Hypothalamus (tissue), 51 donors: ENCODE measurements around the gene ZBTB39.
"Not testable (repeated sequence)": the region's sequence is repeated elsewhere in the genome, so short reads cannot be mapped to it uniquely, and the experiment has no call there.

Experiments
- DNase-seq, 51 donors: peaks; one replicate each; lab custom pipeline; 2025; lab: John Stamatoyannopoulos, UW

The ZBTB39 gene

DNA sequence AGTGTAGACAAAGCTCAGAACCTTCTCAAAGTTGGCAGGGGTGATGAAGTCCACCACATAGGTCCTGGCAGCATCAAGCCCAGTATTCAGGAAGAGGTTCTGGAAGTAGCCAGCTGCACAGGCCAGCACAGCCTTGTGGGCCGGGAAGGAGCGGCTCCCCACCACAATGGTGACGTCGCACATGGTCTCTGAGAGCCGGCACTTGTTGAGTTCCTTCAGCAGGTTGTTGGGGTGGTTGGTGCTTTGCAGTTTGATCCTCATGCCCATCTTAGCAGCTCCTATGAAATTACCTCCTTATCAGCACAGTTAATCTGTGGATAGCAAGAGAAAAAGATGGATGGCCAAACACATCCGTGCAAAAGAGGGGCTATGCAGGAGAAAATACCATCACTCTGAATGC lies 1.7 kb downstream of the ZBTB39 start:
- DNase-seq, result no peak

DNA sequence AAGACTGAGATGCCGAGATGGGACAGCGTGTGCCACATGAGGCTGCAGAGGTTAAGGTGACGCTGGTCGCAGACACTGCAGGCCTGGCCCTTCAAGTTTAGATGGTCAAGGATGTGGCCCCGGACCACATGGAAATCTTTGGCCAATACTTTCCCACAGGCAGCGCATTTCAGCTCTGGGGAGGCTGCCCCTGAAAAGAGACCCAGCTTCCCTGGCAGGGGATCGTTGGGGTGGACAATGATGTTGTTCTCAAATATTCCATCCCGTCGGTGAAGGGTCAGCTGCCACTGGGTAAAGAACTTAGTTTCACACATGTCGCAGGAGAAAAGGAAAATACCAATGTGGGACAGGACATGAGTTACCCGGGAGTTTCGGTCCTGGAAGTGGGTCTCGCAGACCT lies 3.0 kb downstream of the ZBTB39 start:
- no peak for DNase-seq

DNA sequence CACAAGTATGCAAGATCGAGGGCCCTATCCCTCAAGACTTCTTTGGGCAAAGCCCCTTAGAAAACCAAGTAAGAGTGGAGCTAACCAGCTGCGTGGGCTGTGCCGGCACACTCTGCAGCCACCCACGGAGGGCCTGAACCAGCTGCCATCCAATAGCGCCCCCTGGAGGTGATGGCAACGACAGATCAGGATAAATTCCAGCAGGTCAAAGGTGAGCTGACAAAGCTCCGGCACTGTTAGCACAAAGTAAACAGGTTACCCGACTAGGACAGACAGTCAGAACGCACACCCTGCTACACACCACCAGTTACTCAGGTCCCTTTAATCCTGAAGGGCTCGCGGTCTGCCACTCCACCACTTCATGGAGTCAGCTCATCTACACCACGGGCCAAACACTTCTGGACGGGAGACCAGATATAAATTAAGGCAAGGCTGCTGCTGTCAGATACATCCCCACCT lies 4.9 kb downstream of the ZBTB39 start:
- peak in 21 of 51 donors; percentile 1 to 49 (median 19) for DNase-seq

DNA sequence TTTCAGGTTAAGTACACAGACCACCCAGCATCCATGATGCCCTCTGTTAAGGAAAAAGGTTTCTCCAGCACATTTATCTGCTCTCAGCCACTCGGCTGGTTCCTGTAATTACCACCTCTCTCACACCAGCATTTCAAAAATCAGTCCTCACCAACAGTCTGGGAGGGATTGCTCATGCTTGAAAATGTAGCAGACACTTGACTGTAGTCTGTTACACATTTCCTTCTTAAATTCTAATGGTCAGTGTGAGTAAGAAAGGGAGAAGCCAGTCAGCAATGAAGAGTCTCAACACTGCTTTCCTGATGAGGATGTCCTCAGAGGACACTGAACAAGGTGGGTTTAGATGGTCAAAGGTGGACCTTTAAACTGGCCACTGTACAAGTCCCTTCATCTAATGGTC lies 6.0 kb downstream of the ZBTB39 start:
- DNase-seq, result no peak

DNA sequence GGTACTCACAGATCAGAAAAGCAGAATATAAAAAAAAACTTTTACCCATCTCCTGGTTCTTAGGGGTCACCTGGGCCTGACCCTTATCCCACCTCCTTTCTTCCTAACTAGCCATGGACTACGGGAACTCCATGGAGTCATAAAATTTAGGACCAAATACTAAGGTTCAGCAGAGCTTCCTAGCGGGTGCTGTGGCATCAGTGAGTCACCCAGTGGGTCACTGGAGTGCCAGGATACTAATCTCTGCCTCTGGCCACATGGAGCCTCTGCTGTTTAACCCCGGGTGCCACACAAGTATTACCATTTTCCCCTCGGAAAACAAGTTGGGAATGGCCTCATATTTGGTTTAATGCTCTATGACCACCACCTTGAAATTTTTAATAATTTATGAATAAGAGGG lies 6.9 kb downstream of the ZBTB39 start:
- DNase-seq, result no peak

DNA sequence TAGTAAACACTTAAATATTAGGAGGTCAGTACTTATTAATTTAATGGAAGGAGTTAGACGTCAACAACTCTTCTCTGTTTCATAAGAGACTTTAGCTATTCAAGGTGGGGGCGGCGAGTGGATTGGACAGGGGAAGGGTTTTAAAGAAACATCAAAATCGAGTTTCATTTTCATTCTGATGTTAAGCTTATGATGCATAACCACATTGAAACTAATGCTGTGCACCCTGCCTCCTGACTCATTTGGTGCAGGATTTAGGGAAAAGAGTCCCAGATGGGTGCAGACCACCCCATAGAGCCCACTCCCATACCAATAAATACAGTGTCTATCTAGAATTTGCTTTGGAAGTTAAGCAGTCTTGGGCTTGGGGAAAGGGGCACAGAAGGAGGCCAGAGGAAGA lies 7.4 kb downstream of the ZBTB39 start:
- DNase-seq, result no peak

DNA sequence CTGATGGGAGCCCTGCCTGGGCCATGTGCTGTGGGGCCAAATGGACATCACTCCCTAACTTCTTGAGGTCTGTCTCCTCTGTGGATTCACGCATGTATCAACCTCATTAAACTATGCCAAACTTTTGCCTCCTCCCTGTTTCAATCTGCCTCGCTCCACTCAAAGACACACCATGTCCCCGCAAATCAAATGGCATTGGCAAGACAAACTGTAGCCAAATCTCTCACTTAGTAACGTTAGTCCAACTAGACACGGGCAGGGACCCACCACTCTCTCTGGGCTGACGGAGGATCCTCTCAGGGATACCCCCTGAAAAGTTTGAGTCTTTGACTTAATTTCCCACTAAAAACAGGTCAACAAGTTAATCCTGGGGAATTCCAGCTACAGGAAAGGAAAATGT lies 8.0 kb downstream of the ZBTB39 start:
- DNase-seq, result no peak

DNA sequence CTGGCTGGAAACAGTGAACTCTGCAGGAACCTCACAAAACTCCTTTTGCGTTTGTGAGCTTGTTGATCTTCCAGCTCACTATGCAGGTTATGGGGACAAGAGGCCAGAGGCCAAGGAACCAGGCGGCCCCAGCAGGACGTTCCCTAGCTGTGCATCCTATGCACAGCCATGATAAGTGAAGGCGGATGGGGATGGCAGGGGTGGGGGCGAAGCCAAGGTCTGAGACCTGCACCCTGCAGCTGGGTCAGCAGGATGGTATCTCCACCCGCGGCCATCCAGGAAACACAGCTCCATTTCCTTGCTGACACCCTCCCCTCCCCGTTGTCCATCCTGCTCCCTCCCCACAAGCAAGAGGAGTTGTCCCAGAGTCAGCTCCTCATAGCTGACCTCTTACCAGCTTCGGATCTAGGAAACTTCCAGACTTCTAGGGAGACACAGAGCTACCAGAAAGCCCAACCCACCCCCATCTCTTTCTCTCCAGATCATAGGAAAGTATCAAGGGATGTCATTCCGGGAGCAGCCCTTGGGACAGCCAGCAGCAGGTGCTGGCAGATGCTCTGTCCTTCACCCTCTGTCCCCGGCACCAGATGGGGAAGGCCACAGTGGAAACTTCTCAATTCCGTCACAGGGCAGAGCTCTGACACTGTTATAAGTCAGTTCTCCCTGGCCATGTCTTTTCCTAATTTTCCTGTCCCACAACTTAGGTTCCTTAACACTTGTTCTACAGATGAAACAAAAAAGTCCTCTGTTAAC lies 9.4 kb downstream of the ZBTB39 start:
- no peak for DNase-seq

DNA sequence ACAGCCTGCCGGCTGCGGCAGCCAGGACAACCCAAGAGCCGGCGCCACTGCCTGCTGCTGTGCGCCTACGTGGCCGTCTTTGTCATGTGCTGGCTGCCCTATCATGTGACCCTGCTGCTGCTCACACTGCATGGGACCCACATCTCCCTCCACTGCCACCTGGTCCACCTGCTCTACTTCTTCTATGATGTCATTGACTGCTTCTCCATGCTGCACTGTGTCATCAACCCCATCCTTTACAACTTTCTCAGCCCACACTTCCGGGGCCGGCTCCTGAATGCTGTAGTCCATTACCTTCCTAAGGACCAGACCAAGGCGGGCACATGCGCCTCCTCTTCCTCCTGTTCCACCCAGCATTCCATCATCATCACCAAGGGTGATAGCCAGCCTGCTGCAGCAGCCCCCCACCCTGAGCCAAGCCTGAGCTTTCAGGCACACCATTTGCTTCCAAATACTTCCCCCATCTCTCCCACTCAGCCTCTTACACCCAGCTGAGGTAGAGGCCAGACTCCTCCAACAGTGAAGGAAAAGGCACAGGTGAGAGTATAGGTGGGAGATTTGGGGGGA lies 10.3 kb downstream of the ZBTB39 start:
- DNase-seq, result no peak

DNA sequence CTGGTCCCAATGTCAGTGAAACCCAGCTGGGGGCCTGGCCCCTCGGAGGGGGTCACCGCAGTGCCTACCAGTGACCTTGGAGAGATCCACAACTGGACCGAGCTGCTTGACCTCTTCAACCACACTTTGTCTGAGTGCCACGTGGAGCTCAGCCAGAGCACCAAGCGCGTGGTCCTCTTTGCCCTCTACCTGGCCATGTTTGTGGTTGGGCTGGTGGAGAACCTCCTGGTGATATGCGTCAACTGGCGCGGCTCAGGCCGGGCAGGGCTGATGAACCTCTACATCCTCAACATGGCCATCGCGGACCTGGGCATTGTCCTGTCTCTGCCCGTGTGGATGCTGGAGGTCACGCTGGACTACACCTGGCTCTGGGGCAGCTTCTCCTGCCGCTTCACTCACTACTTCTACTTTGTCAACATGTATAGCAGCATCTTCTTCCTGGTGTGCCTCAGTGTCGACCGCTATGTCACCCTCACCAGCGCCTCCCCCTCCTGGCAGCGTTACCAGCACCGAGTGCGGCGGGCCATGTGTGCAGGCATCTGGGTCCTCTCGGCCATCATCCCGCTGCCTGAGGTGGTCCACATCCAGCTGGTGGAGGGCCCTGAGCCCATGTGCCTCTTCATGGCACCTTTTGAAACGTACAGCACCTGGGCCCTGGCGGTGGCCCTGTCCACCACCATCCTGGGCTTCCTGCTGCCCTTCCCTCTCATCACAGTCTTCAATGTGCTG lies 11.0 kb downstream of the ZBTB39 start:
- DNase-seq, result no peak

DNA sequence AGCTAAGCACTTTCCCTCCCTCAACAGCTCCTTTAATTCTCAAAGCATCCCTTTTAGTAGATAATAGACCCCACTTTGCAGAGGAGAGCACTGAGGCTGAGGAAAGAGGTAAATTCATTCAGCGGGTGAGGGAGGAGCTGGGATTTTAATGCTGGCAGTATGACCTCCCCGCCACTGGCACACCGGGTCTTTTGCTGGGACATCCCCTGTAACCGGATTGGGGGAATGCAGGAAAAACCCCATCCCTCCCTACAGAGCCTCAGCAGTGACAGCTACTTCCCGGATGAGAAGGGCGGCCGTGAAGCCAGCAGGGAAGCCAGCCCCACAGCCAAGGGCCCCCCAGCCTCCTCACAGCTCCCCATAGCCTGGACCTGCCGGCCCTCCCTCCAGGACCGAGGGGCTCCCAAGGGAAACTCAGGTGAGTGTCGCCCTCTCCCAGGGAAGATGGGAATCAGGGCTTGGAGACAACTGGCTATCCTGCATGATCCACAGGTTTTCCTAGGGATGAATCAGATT lies 12.1 kb downstream of the ZBTB39 start:
- DNase-seq, result no peak

DNA sequence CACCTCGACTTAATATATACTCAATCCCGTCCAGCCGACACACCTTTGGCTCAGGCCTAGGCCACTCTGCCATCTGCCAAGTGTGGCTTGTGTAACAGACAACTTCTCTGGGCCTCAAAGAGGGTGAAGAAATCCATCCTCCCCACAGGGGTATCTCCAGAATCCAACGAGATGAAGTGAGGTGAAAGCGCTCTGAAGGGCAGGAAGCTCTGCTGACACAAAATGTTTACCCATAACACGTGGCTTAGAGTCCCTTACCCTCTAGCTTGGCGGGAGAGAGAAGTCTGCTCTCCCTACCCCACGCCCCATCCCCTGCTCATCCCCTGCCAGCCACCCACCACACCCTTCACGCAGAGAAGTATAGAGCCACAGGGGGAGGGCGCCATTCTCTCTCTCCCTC lies 13.0 kb downstream of the ZBTB39 start:
- no peak for DNase-seq

DNA sequence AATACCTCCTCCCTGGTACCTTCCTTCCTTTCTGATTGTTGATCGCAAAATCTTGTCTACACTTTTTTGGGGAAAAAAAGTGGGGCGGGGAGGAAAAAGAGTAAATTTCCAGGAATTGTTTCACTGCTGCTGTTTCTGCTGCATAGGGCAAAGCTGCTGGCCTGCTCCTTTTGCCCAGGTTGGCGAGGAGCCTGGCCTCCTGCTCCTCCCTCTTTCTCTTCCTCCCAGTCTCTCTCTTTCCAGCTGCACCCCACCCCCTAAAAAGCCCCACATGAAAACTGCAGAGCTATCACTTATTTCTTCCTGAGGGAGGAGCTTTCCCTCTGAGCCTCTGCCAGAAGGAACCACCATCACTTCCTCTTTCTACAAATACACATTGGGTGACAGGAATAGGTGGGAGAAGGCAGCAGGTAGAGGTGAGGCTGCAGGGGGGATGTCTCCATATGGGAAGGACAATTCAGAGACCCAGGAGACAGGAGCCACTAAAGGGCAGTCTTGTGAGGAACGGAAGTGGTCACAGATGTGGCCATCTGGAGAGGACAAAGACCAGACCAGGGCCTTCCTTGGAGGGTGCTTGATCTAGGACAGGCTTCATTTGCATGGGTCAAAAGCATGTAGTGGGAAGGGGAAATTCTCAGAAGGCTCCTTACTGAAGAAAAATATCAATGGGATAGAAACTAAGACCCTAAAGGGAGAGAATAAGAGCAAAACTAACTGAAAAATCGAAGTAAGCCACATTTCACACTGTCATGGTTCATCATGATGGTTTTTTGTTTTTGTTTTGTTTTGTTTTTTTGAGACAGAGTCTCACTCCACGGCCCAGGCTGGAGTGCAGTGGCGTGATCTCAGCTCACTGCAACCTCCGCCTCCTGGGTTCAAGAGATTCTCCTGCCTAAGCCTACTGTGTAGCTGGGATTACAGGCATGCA lies 14.8 kb downstream of the ZBTB39 start:
- DNase-seq, result peak in 18 of 51 donors; percentile 5 to 32 (median 11)

DNA sequence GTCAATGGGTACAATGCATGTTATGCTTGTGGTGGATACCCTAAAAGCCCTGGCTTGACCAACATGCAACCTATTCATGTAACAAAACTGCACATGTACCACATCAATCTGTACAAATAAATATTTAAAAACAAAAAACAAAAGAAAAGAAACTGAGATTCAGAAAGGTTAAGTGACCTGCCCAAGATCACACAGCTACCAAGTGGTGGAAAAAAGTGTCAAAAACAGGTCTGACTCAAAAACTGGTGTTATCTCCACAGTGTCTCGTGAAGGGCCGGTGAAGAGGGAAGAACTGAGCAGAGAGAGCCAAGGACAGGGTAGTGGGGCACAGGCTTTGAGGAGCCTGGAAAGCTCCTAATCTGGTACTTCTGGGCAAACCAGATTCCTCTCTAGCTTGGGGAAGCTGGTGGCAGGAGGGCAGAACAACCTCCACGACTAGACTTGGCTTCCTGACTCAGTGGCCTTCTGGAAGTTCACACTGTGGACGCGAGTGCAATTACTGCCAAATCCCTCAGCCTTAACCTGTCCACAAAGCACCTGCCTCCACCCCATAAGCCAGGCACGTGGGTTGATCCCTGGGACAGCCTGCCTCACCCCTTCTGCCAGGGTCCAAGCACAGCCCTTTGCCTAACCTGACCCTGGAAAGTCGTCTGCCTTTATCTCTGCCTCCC lies 15.6 kb downstream of the ZBTB39 start:
- DNase-seq, result no peak

DNA sequence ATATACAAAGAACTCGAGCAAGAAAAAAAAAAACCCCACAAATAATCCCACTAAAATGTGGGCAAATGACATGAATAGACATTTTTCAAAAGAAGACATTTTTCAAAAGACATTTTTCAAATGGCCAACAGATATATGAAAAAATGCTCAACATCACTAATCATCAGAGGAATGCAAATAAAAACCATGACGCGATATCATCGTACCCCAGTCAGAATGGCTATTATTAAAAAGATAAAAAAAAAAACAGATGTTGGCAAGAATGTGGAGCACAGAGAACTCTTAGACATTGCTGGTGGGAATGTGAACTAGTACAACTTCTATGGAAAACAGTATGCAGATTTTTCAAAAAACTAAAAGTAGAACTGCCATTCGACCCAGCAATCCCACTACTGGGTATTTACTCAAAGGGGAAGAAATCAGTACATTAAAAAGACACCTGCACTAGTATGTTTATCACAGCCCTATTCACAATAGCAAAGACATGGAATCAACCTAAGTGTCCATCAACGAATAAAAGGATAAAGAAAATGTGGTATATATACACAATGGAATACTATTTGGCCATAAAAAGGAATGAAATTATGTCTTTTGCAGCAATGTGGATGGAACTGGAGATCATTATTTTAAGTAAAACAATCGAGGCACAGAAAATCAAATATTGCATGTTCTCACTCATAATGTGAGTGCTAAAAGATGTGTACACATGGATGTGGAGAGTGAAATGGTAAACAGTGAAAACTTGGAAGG lies 16.3 kb downstream of the ZBTB39 start:
- no peak for DNase-seq

DNA sequence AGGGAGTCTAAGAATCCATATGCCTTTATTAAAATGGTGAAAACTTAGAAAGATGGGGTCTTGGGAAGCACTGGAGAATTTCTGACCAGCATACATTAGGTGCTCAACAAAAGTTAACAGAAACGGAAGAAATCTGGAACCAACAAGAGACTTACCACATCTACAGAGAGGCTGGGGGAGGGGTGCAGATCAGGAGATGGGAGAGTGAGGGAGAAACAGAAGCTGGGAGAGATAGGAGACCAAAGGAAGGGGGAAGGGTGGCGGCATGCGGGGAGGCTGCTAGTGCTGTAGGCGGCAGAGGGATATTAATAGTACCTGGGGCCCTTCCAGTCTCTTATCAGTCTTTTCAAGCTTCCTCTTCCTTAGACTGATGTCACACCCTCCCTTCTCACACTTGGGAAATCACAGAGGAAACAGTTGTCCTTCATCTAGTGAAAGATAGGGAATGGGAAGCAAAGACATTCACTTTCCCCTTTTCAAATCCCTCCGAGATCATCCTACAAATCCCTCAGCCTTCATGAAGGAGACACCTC lies 18.1 kb downstream of the ZBTB39 start:
- DNase-seq, result peak in 2 of 51 donors; percentile 3 to 5

DNA sequence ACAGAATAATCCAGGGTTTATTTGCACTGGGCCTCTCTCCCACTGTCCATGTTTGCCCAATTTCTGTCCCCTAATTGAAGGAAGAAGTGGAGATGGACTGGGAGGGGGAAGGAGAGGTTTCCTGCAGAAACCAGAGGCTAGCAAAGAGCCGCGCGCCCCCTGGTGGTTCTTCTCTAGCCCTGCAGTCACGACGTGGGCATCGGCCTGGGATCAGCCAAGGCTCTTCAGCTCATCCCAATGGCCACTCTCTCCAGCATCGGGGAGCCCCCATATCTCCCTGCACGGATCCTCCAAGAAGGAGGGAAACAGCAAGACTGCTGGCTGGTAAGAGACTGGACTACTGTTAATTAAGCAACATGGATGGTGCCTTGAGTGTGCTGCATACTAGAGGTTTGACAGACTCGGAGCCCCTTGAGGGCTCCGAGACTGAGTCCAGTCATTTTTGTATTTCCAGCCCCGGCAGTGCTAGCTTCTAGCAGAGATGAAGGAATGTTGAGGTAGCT lies 18.7 kb downstream of the ZBTB39 start:
- DNase-seq, result peak in 48 of 51 donors; percentile 22 to 87 (median 65)

DNA sequence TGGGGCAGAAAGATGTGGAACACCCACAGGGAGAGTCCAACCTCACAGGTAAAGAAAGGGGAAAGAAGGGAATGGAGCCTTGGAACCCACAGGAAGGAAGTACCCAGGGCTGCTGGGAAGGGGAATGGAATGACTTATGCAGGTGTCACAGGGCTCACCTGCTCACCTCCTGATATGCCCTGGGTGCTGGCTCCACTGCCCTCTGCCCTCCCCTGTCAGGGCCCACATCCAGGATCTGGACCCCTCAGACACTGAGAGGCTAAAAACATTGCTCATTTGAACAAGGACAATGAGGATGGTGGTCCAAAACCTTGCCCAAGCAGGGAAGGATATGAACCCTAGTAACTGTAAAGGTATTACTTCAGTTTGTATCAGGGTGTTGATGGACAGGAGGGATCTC lies 19.3 kb downstream of the ZBTB39 start:
- no peak for DNase-seq

DNA sequence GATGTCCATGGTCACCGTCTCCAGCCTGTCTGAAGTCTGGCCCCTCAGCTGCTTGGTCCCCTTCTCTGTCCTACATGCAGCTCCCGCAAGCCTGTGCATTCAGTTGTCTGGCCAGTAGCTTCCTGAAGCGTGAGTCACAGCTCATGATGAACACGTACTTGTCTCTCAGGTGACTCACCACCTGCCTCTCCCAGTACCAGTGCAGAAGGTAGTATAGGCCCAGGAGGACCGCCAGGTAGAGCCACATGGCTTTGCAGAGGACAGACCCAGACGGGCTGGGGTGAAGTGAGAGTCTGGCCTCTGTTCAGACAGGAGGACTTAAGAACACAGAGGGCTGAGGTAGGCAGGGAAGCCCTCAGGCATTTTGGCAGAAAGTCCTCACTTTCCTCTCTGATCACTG lies 20.6 kb downstream of the ZBTB39 start:
- DNase-seq, result not testable (repeated sequence)
